ENCODE measurements around the gene DRICH1.
"Not testable (repeated sequence)": the region's sequence is repeated elsewhere in the genome, so short reads cannot be mapped to it uniquely, and the experiment has no call there.

DRICH1 gene

GRCh38 chr22:23627401-23628055, 4.6 kb downstream of the DRICH1 start:
- peak; percentile 21 for TF ChIP-seq CTCF (IDR thresholded peaks at IDR 0.05; ENCODE audit: insufficient read depth, low read length)
- H3K27me3 ChIP-seq (ENCODE audit: insufficient read depth, poor library complexity, severe bottlenecking); H3K27ac ChIP-seq (replicated peaks); H3K4me3 ChIP-seq (replicated peaks; ENCODE audit: insufficient read depth, low read length): not testable (repeated sequence)
- peak; percentile 34 to 81 for DNase-seq (ENCODE audit: low read depth in 1 of 2, low spot score in 1 of 2)

GRCh38 chr22:23626286-23626975, 5.7 kb downstream of the DRICH1 start:
- no peak for TF ChIP-seq CTCF (IDR thresholded peaks at IDR 0.05; ENCODE audit: insufficient read depth, low read length)
- no peak for TF ChIP-seq POLR2AphosphoS5 (IDR thresholded peaks at IDR 0.05; ENCODE audit: low read depth)
- TF ChIP-seq REST (IDR thresholded peaks at IDR 0.05; ENCODE audit: insufficient replicate concordance, low read depth) = no peak
- TF ChIP-seq GABPA (IDR thresholded peaks at IDR 0.05; ENCODE audit: low read depth) = no peak
- TF ChIP-seq SPI1 (IDR thresholded peaks at IDR 0.05; ENCODE audit: borderline replicate concordance, low read depth) = peak; percentile 56; the same call in 1 of the 2 replicates
- Histone ChIP-seq H3K27ac (replicated peaks) (no peak overlapping the region), H3K27me3 (ENCODE audit: insufficient read depth, poor library complexity, severe bottlenecking) (no peaks in the 10 kb centered on the region), H3K4me3 (replicated peaks; ENCODE audit: insufficient read depth, low read length) (no peak overlapping the region)
- peak in 1 of 2 experiments; percentile 3 for DNase-seq (ENCODE audit: low read depth in 1 of 2, low spot score in 1 of 2)

- Histone ChIP-seq H3K4me3 (replicated peaks; ENCODE audit: insufficient read depth, low read length) (no peak overlapping the region), H3K27me3 (ENCODE audit: insufficient read depth, poor library complexity, severe bottlenecking) (no peaks in the 10 kb centered on the region), H3K27ac (replicated peaks) (no peak overlapping the region)
- TF ChIP-seq REST (IDR thresholded peaks at IDR 0.05; ENCODE audit: insufficient replicate concordance, low read depth) = no peak
- no peak for TF ChIP-seq POLR2AphosphoS5 (IDR thresholded peaks at IDR 0.05; ENCODE audit: low read depth)
- TF ChIP-seq CTCF (IDR thresholded peaks at IDR 0.05; ENCODE audit: insufficient read depth, low read length) = no peak
- no peak for TF ChIP-seq SPI1 (IDR thresholded peaks at IDR 0.05; ENCODE audit: borderline replicate concordance, low read depth)
- TF ChIP-seq GABPA (IDR thresholded peaks at IDR 0.05; ENCODE audit: low read depth) = no peak
- DNase-seq (ENCODE audit: low read depth in 1 of 2, low spot score in 1 of 2) = no peak
These were observed 9.5 kb downstream of the DRICH1 start for GRCh38 chr22:23622634-23623033.

- not testable (repeated sequence) for H3K4me3 ChIP-seq (replicated peaks; ENCODE audit: insufficient read depth, low read length); H3K27ac ChIP-seq (replicated peaks); H3K27me3 ChIP-seq (ENCODE audit: insufficient read depth, poor library complexity, severe bottlenecking); DNase-seq (ENCODE audit: low read depth in 1 of 2, low spot score in 1 of 2)
These were observed 10.2 kb downstream of the DRICH1 start for GRCh38 chr22:23621916-23622315.
